ENCODE data around the gene NFKB1.

DNA sequence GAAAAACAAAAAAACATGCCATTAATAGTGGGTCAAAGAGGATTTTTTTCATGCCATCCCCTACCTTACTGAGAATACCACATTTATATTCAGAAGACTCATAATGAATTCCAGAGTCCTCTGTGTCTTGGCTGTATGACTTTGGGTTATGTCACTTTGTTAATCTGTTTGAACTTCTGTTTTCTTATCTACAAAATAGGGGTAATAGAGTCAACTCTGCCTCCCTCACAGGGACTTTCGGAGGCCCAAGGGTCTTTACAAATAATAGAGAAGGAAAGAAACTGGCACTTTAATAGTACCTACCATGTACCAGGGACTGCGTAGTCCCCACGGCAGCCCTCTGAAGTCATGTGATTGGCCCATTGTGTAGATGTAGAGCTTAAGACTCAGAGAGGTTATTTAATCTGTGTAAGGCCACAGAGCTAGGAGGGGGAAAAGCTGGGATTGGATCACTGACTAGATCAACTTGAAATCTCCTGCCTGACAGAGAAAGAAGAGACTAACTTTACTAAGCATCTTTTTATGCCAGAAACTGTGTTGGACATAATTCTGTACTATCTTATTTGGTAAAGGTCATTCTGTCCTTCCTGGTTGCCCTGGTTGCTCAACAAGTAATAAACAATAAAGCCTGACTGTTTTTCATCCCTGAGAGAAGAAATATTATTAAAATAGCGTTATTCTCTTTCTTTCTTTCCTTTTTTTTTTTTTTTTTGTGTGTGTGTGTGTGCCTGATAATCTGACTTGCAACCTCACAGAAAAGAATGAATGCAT lies 59.6 kb downstream of the NFKB1 start:
- TF ChIP-seq, protein P1, sequence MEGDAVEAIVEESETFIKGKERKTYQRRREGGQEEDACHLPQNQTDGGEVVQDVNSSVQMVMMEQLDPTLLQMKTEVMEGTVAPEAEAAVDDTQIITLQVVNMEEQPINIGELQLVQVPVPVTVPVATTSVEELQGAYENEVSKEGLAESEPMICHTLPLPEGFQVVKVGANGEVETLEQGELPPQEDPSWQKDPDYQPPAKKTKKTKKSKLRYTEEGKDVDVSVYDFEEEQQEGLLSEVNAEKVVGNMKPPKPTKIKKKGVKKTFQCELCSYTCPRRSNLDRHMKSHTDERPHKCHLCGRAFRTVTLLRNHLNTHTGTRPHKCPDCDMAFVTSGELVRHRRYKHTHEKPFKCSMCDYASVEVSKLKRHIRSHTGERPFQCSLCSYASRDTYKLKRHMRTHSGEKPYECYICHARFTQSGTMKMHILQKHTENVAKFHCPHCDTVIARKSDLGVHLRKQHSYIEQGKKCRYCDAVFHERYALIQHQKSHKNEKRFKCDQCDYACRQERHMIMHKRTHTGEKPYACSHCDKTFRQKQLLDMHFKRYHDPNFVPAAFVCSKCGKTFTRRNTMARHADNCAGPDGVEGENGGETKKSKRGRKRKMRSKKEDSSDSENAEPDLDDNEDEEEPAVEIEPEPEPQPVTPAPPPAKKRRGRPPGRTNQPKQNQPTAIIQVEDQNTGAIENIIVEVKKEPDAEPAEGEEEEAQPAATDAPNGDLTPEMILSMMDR (IDR thresholded peaks at IDR 0.05; ENCODE audit: low read length) = no peak
- no peak for TF ChIP-seq EZH2 (IDR thresholded peaks at IDR 0.05; ENCODE audit: borderline replicate concordance, low read length)
